RKO (cell line): Measurements from ENCODE around the gene KPNA3.
"Not testable (repeated sequence)": the region's sequence is repeated elsewhere in the genome, so short reads cannot be mapped to it uniquely, and the experiment has no call there.

Source experiments
- DNase-seq: peaks from one replicate; pipeline ENCODE4 v3.0.0-alpha.2; 2016; ENCODE audit warnings: low spot score

Gene KPNA3, protein sequence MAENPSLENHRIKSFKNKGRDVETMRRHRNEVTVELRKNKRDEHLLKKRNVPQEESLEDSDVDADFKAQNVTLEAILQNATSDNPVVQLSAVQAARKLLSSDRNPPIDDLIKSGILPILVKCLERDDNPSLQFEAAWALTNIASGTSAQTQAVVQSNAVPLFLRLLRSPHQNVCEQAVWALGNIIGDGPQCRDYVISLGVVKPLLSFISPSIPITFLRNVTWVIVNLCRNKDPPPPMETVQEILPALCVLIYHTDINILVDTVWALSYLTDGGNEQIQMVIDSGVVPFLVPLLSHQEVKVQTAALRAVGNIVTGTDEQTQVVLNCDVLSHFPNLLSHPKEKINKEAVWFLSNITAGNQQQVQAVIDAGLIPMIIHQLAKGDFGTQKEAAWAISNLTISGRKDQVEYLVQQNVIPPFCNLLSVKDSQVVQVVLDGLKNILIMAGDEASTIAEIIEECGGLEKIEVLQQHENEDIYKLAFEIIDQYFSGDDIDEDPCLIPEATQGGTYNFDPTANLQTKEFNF

DNA sequence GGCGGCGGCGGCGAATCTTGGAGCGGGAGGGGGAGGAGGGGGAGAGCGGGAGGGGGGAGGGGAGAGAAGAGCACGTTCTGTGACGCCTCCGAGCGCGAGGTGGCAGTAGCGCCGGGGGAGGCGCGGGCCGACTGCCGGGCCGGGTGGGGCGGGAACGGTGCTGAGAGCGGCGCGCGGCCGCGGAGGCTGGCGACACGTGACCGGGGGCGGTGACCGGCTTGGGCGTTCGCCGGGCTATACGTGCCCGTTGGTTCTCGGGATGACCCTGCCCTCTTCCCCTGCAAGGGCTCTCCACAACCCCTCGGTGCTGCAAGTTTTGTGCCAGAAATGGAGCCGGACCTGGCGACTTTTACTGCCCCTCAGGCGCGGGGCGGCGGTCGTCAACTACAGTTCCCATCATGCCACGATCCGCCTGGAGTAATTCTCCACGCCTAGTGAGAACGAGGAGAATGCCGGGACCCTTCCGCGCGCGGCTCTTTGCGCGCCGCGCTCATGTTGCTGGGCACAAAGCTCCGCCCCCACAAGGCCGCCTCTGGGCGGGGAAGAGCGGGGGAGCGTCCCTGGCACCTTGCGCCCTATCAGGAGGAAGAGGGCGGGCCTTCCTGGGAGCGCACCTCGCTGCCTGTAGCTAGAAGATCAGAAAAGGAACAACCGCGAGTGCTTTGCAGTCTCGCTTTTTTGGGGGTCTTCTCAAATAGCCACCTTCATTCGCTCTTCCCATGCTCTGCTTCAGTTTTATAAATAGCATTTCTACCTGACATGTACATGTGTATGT lies at the start of gene KPNA3:
KPNA3 (minus strand) TSS at position 133 of the 775 bp plus-strand sequence. CDS start 176 bp downstream, outside the sequence.
- DNase-seq, result peak; percentile 96

DNA sequence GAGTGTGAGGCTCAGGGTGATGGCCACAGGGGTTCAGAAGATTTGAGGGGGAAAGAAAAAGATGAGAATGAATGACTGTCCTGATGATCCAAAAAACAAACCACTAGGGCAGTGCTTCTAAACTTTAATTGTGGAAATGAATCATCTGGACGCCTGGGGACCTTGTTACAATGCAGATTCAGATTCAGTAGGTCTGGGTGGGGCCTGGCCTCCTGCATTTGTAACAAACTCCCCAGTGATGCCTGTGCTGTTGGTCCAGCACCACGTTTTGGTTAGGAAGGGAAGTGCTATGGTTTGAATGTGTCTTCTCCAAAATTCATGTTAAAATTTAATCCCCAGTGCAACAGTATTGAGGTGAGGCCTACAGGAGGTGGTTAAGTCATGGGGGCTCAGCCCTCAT lies 49.5 kb upstream of the KPNA3 start:
- no peak for DNase-seq

DNA sequence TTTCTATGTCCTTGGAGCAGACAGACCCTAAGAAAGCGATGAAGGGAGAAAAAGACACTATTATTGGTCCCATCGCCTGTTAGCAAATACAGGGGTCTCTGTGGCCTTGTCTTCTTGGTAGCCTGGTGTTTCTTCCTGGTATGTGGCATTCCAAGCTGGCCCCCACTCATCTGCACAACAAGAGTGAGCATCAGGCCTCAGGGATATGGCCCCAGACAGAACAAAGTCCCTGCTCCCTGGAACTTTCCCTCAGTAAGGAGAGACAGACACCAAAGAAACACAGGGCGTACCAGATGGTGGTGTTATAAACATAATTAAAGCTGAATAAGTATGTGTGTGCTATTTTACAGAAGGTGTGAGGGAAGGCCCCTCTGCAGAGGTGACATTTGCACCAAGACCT lies 48.2 kb upstream of the KPNA3 start:
- no peak for DNase-seq

DNA sequence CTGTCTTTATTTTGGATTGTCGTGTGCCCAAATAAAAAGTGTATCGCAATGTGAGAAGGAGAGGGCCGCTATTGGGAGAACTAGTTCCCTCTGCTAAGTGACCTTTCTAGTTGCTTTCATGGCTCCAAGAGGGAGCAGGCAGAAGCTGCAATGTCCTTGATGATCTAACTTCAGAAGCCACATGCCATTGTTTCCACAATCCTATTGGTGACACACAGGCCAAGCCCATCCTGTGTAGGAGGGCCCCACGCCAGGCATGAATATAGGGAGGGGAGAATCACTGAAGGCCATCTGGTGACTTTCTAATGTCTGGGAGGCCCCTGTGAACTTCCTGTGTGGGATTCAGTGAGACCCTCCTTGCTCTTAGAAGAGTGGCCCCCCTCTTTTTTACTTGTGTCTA lies 47.8 kb upstream of the KPNA3 start:
- no peak for DNase-seq

DNA sequence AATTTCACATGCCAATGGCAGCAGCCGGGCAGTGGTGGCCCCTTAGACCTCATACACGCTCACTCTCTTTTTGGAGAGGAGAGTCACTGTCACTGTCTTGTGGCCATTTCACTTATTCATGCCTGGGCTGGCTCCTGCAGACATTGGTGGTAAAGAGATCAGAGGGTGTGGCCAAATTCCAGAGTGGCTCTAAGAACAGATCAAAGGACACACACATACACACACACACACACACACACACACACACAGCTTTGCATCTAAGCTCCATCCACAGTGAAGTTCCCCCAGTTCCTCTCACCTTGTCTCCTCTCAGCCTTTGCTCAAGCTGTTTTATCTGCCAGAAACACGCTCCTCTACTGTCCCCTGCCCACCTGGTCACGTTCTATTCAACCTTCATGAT lies 46.5 kb upstream of the KPNA3 start:
- DNase-seq, result no peak

DNA sequence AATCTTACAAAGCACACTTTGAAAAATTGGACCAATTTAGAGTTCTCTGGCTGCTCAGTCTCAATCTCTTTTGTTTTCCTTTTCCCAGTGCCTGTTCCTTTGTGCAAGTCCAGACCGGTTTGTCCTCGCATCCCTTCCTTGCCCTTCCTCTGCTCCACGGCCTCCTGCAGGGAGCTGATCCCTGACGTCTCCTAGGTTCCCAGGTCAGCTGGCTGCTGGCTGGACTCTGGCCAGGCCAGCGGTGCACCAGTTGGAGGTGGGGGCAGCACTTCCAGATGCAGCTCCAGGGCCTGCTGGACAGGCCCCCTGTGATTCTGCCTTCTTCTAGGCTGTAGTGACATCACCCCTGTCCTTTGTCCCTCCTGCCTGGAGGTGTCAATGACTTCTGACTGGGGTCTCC lies 44.0 kb upstream of the KPNA3 start:
- DNase-seq, result no peak

DNA sequence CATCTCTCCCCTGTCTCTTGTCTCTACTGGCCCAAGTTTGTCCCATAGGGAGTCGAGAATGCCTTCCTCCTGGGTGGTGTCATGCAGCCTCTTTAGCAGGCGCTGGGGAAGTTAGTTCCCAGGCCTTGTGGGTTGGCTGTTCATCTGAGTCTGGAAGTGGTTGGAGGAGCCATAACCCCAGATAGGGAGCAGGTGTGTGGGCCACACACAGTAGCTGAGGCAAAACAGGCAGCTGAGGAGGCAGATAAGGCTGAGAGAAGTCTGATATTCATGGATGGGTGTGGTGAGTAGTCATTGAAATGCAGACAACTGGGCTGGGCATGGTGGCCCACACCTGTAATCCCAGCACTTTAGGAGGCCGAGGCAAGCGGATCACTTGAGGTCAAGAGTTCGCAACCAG lies 40.9 kb upstream of the KPNA3 start:
- DNase-seq, result no peak

DNA sequence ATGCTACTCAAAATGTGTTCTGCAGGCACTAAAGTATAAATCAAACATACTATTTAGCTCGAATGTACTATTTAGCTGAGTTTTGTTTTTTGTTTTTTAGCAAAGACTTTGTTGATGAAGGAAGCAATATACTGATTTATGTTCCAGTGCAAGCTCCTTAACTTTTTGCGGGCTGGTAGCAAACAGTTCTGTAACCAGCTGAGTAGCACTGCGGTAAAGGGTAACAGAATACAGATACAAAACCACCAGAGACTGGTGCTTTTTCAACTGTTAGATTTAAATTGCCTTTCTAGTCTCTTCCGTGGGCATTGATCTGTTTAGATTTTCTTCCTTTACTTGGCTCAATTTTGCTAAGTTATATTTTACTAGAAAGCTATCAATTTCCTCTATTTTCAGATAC lies 39.0 kb upstream of the KPNA3 start:
- DNase-seq, result no peak

DNA sequence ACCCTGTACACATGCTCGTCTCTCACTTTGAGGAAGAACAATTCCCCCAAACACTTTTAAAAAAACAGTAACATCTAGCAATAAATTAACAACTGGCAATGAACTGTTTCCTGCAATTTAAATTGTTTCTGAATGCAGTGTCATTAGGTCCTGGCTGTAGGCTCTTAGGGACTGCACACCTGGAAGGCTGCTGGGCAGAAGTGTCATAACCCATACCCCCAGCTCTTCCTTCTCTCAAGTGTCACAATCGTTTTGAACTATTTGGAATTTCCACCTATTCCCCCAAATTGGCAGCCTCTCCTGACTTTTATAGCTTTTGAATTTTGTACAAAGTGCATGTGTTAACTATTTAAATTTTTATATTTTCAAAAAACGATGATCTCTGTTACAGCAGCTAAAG lies 38.2 kb upstream of the KPNA3 start:
- no peak for DNase-seq

DNA sequence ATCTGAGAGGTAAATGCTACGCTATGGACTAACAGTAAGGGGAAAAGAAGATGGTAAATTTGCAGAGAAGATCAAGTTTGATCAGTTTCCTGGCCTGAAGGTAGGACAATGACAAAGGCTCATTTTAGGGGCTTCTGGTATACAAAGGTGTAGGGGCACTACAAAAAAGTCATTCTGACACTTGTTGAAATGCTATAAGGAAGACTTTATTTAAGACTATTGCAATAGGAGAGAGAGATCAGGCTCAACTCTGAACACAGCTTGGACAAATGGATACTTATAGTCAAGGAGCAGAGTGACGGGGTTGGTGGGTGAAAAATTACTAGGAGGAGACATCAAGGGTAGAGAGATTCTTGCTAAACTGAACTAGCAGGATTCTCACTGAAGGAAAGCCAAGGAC lies 37.2 kb upstream of the KPNA3 start:
- no peak for DNase-seq

DNA sequence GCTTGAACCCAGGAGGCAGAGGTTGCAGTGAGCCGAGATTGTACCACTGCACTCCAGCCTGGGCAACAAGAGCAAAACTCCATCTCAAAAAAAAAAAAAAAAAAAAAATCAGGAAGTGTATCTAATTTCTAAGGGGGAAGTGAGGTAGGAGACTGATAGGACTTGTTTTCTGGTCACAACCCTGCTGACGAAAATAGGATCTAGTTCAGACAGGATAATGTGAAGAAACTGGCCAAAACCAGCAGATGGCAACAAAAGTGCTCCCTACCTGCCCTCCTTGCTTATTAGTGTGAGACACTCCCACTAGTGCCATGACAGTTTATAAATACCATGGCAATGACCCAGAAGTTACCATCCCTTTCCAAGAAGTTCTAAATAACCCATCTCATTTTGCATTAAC lies 36.0 kb upstream of the KPNA3 start:
- no peak for DNase-seq

DNA sequence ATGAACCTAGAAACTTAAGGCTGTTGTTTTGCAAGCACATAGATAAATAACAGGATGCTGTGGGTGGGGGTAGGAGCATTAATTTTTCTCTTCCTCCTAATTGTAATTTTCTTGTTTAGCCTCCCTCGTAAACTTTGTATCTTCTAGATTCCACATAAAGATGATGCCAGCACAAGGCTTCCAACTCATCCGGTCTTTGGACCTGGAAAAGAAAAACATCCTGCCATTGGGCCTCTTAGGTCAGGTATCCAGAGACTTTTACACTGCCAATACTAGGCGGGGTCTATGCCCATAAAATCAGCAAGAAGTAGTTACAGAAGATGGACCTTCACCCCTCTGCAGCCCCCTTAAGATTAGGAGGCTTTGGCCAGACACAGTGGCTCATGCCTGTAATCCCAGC lies 35.4 kb upstream of the KPNA3 start:
- DNase-seq, result no peak

DNA sequence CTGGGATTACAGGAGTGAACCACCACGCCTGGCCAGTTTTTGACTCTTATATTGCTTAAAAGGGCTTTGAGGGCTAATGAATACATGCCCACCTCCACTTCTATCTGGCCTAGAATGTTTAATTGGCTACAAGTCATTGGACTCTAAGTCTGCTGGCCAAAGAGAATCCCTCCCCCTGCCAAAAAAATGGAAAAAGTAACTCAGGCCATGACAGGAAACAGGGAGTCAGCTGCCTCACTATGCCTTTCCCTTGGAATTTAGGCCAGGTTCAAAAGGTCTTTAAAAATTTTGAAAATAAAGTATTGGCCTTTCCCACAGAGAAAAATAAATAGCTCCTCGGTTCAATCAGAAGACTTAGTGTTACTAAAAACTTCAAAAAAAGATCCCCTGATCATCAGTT lies 34.9 kb upstream of the KPNA3 start:
- DNase-seq, result no peak

DNA sequence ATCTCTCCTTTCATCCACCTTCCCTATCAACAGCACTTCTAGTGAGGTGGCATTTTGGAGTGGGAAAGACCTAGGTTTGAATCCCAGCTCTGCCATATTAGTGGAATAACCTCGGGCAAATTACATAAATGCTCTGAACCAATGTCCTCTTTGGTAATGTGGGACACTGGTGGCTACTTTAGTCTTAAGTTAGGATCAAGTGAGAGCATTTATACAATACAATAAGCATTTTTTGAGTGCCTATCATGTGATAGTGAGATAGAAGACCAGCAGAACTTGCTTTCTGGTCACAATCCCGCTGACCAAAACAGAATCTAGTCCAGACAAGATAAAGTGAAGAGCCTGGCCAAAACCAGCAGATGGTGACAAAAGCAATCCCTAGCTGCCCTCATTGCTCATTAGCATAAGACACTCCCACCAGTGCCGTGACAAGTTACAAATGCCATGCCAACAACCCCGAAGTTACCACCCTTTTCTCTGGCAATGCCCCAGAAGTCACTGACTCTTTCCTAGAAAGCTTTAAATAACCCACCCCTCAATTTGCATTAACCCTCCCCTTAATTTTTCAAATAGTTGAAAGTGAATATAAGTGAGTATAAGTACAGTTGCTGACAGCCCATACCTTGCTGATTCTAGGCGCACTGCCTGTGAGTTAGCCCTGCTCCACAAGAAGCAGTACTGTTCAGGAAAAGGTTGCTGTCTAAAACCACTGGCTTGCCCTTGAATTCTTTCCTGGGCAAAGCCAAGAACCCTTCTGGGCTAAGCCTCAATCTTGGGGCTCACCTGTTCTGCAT lies 28.9 kb upstream of the KPNA3 start:
- peak; percentile 12 for DNase-seq

DNA sequence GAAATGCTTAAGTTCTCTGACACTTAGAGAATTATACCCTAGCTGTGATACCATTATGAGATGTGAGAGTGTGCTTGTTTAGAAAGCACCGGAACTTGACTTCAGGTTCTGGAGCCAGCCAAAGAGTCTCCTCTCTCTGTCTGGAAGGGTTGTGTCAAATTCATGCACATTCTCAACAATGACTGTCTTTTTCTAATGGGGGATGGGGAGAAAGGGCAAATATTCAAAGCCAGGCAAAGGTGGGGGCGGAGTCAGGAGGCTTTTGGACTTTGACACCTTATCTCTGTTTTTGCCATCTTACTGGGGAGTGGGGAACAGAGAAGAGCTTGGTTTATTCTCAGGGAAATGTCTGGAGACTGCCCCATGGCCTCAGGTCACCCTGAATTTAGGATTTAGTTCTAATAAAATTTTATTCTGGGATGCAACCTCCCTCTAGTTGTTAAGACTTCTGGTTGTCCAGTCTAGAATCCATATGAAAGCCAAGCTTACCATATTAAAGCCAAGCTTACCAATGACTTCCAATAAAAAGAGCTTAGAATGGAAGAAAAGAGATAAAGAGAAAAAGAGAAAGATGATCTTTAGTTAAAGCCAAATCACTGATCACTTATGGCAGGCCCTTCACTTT lies 28.2 kb upstream of the KPNA3 start:
- DNase-seq, result no peak

DNA sequence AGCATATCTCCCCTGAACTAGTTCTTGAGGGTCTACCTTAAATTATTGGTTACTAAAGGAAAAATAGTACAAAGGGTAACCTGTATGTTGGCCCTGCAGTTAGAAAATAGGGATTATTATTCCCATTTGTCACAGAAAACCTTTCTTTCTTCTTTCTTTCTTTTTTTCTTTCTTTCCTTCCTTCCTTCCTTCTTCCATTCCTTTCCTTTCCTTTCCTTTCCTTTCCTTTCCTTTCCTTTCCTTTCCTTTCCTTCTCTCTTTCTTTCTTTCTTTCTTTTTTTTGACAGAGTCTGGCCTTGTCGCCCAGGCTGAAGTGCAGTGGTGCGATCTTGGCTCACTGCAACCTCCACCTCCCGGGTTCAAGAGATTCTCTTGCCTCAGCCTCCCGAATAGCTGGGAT lies 23.6 kb upstream of the KPNA3 start:
- not testable (repeated sequence) for DNase-seq

DNA sequence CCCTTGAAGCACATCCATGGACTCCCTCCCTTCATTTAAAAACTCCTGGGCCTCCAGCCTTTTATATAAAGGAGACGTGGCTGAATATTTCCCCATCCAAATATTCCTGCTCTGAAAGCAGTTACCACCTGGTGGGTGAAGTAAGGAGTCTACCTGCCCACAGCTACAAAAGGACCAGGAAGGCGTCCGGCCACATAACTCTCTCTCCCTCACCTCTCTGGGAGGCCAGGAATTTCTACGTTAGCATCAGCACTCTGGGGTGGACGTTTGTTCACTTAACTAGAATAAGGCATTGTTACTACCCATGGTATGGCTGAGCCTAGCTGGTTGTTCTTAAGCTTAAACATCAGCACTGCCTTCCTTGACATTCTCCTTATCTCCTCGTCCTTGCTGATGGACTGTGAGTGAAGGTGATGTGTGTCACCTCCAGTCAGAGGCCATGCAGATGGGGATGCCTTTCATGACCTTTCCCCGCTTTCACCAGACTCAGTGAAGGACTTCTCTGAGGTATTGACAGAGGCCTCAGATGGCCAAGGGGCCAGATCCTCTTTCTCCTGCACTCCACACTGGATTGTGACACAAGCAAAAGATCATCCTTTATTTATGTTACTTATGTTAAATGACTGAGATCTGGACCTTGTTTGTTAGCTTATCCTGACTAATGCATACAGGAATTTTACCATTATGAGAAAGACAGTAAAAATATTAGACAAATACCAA lies 22.2 kb upstream of the KPNA3 start:
- no peak for DNase-seq

DNA sequence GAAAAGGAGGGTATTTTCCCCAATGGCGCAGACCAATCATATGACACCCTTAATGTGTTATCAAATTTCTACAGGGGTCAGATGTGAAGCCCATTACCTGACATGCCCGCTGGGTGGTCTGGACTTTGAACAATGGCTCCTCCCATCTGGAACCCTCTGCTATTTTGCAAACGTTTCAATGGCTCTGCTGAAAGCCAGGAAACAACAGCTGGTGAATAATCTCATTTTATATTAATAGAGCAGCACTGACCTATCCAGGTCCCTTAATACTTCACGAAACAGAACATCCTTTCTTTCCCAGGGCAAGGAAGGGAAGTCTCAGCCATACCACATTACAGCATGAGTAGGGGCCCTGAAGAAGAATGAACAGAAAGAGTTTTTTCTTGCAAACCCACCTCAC lies 20.3 kb upstream of the KPNA3 start:
- no peak for DNase-seq

DNA sequence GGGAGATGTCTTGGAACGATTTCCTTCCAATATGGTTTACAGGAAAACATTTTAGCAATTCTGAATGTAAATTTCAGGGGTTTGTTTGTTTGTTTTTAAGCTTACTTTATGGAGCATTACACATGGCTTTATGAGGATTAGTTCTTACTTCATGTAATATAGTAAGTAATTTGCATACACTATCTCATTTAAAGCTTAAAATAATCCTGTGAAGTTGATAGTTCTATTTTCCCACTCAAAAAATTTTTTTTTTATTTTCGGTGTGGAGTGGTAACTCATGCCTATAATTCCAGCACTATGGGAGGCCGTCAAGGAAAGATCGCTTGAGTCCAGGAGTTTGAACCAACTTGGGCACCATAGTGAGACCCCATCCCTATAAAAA lies 19.0 kb upstream of the KPNA3 start:
- DNase-seq, result no peak

DNA sequence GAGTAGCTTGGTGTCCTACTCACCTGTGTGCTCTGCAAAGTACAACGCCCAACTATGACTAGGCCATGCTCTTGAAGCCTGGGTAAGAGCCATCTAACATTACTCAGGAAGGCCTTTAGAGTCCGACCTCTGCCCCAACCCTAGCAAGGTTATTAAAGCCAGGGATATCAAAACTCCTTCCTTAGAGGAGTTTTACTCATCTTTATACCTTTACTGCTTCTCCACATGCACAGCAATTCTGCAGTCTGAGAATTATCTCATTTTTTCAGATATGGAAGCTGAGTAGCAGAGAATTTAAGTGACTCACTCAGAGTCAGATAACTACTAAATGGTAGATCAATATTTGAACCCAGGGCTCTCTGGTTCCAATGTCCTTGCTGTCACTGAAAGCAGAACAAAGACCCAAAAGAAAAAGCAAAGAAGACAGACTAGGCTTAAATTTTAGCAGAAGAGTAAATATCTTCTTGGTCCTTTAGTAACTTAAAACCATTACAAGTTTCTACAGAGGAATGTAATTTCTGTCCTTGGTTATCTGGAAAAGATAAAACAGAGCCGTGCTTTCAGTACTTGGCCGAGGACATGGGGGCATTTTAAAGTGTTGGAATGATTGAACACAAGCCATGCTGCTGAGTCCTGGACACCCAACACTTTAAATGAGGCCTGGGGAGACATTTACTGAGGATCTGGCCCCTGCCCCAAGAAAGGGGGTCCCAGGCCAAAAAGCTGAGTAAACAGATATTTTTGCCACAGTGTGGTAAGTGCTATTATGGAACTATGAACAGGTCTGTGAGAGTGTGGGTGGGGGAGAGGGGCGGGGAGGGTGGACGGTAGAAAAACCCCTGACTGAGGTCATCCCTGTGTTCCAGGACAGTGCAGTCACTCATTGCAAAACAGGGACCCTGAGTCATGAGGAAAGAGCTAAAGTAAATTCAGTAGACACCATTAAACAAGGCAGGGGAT lies 18.4 kb upstream of the KPNA3 start:
- no peak for DNase-seq
